ENCODE measurements around the gene ZNF418.

- TF ChIP-seq, protein P1, sequence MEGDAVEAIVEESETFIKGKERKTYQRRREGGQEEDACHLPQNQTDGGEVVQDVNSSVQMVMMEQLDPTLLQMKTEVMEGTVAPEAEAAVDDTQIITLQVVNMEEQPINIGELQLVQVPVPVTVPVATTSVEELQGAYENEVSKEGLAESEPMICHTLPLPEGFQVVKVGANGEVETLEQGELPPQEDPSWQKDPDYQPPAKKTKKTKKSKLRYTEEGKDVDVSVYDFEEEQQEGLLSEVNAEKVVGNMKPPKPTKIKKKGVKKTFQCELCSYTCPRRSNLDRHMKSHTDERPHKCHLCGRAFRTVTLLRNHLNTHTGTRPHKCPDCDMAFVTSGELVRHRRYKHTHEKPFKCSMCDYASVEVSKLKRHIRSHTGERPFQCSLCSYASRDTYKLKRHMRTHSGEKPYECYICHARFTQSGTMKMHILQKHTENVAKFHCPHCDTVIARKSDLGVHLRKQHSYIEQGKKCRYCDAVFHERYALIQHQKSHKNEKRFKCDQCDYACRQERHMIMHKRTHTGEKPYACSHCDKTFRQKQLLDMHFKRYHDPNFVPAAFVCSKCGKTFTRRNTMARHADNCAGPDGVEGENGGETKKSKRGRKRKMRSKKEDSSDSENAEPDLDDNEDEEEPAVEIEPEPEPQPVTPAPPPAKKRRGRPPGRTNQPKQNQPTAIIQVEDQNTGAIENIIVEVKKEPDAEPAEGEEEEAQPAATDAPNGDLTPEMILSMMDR (IDR thresholded peaks at IDR 0.05): no peak
- TF ChIP-seq POLR2AphosphoS5 (IDR thresholded peaks at IDR 0.05) (no peak), POLR2A (IDR thresholded peaks at IDR 0.05) (no peak)
Observed at GRCh38 chr19:57888107-57888559, 47.1 kb downstream of the ZNF418 start.
